Thyroid gland (tissue), 4 donors: ENCODE measurements around the gene TFB1M.
"Not testable (repeated sequence)": the region's sequence is repeated elsewhere in the genome, so short reads cannot be mapped to it uniquely, and the experiment has no call there.

Experiments
- CTCF ChIP-seq, 6 experiments: fragments of 200-600 bp in 3 of 6; fragments of 450-650 bp in 3 of 6; sonication (generic) in 3 of 6; IDR thresholded peaks; one replicate each; pipeline ENCODE4 v1.5.1; 2016 to 2019; ENCODE audit warnings: antibody characterized with exemption in 6 of 6, mild to moderate bottlenecking in 2 of 6, inconsistent platforms in 1 of 6, moderate library complexity in 1 of 6
- POLR2A ChIP-seq, 2 donors: fragments of 450-650 bp; IDR thresholded peaks; one replicate each; pipeline ENCODE4 v1.6.1; 2017; ENCODE audit warnings: antibody characterized with exemption in 2 of 2, mild to moderate bottlenecking in 2 of 2, moderate library complexity in 1 of 2

GRCh38 chr6:155268088-155268867, 46.0 kb downstream of the TFB1M start:
- TF ChIP-seq POLR2A (IDR thresholded peaks at IDR 0.05) = not testable (repeated sequence)
- peak in 4 of 6 experiments; percentile 46 to 71 (median 53) for TF ChIP-seq CTCF (IDR thresholded peaks at IDR 0.05)
